ENCODE results near the gene REV1. TPM values are rescaled to one million over a fixed set of nuclear protein-coding genes. Genes with fewer than 3 reads are reported as not detected.
A peak's percentile ranks its signal among the peaks of the same experiment; 100 is the strongest.

REV1 gene
- total RNA-seq, 1 donor, result 55.3 TPM

- Histone ChIP-seq H3K4me1 (ENCODE audit: insufficient read depth, low read length) (peaks cover 6% of the 10 kb centered on the region), H3K9me3 (ENCODE audit: low read depth, low read length) (no peaks in the 10 kb centered on the region), H3K27me3 (ENCODE audit: insufficient read depth, low read length) (peaks cover 4% of the 10 kb centered on the region), H3K4me3 (ENCODE audit: low read length) (no peak overlapping the region)
These were observed 5.5 kb upstream of the REV1 start for GRCh38 chr2:99495115-99495860.

- Histone ChIP-seq H3K9me3 (ENCODE audit: low read depth, low read length) (no peaks in the 10 kb centered on the region), H3K27me3 (ENCODE audit: insufficient read depth, low read length) (no peaks in the 10 kb centered on the region), H3K4me3 (ENCODE audit: low read length) (no peak overlapping the region), H3K4me1 (ENCODE audit: insufficient read depth, low read length) (peaks cover 15% of the 10 kb centered on the region)
These were observed 2.9 kb upstream of the REV1 start for GRCh38 chr2:99492721-99493120.

- Histone ChIP-seq H3K9me3 (ENCODE audit: low read depth, low read length) (no peaks in the 10 kb centered on the region), H3K4me3 (ENCODE audit: low read length) (peak overlapping the region; percentile 71), H3K27me3 (ENCODE audit: insufficient read depth, low read length) (no peaks in the 10 kb centered on the region), H3K4me1 (ENCODE audit: insufficient read depth, low read length) (peaks cover 23% of the 10 kb centered on the region)
These were observed 1.0 kb upstream of the REV1 start for GRCh38 chr2:99490623-99491461.

- Histone ChIP-seq H3K27me3 (ENCODE audit: insufficient read depth, low read length) (no peaks in the 10 kb centered on the region), H3K4me3 (ENCODE audit: low read length) (peak overlapping the region; percentile 71), H3K9me3 (ENCODE audit: low read depth, low read length) (no peaks in the 10 kb centered on the region), H3K4me1 (ENCODE audit: insufficient read depth, low read length) (peaks cover 26% of the 10 kb centered on the region)
These were observed 605 bp downstream of the REV1 start for GRCh38 chr2:99489063-99489760.

GRCh38 chr2:99488539-99489062 lies 1.2 kb downstream of the REV1 start:
- peak overlapping the region; percentile 71 for H3K4me3 ChIP-seq (ENCODE audit: low read length)
- H3K27me3 ChIP-seq (ENCODE audit: insufficient read depth, low read length), result no peaks in the 10 kb centered on the region
- no peaks in the 10 kb centered on the region for H3K9me3 ChIP-seq (ENCODE audit: low read depth, low read length)
- H3K4me1 ChIP-seq (ENCODE audit: insufficient read depth, low read length), result peaks cover 26% of the 10 kb centered on the region

GRCh38 chr2:99487906-99488305 lies 1.9 kb downstream of the REV1 start:
- H3K9me3 ChIP-seq (ENCODE audit: low read depth, low read length), result no peaks in the 10 kb centered on the region
- no peaks in the 10 kb centered on the region for H3K27me3 ChIP-seq (ENCODE audit: insufficient read depth, low read length)
- peaks cover 26% of the 10 kb centered on the region for H3K4me1 ChIP-seq (ENCODE audit: insufficient read depth, low read length)
- H3K4me3 ChIP-seq (ENCODE audit: low read length), result no peak overlapping the region

GRCh38 chr2:99485824-99486223 lies 4.0 kb downstream of the REV1 start:
- no peak overlapping the region for H3K4me3 ChIP-seq (ENCODE audit: low read length)
- H3K9me3 ChIP-seq (ENCODE audit: low read depth, low read length), result no peaks in the 10 kb centered on the region
- H3K27me3 ChIP-seq (ENCODE audit: insufficient read depth, low read length), result no peaks in the 10 kb centered on the region
- peaks cover 36% of the 10 kb centered on the region for H3K4me1 ChIP-seq (ENCODE audit: insufficient read depth, low read length)

GRCh38 chr2:99485411-99485810 lies 4.4 kb downstream of the REV1 start:
- H3K4me1 ChIP-seq (ENCODE audit: insufficient read depth, low read length), result peaks cover 32% of the 10 kb centered on the region

GRCh38 chr2:99484205-99484604 lies 5.6 kb downstream of the REV1 start:
- no peaks in the 10 kb centered on the region for H3K27me3 ChIP-seq (ENCODE audit: insufficient read depth, low read length)
- H3K9me3 ChIP-seq (ENCODE audit: low read depth, low read length), result no peaks in the 10 kb centered on the region
- no peak overlapping the region for H3K4me3 ChIP-seq (ENCODE audit: low read length)
- H3K4me1 ChIP-seq (ENCODE audit: insufficient read depth, low read length), result peaks cover 36% of the 10 kb centered on the region

More at GRCh38 chr2:99485411-99485810, 4.4 kb downstream of the REV1 start:
- no peaks in the 10 kb centered on the region for H3K27me3 ChIP-seq (ENCODE audit: insufficient read depth, low read length)
- H3K4me3 ChIP-seq (ENCODE audit: low read length), result no peak overlapping the region
- H3K9me3 ChIP-seq (ENCODE audit: low read depth, low read length), result no peaks in the 10 kb centered on the region

- no peaks in the 10 kb centered on the region for H3K27me3 ChIP-seq (ENCODE audit: insufficient read depth, low read length)
- H3K4me1 ChIP-seq (ENCODE audit: insufficient read depth, low read length), result peaks cover 35% of the 10 kb centered on the region
- H3K9me3 ChIP-seq (ENCODE audit: low read depth, low read length), result no peaks in the 10 kb centered on the region
- H3K4me3 ChIP-seq (ENCODE audit: low read length), result no peak overlapping the region
These were observed 7.9 kb downstream of the REV1 start for GRCh38 chr2:99481941-99482340.

GRCh38 chr2:99481527-99481926 lies 8.3 kb downstream of the REV1 start:
- Histone ChIP-seq H3K4me3 (ENCODE audit: low read length) (no peak overlapping the region), H3K4me1 (ENCODE audit: insufficient read depth, low read length) (peaks cover 37% of the 10 kb centered on the region), H3K27me3 (ENCODE audit: insufficient read depth, low read length) (no peaks in the 10 kb centered on the region), H3K9me3 (ENCODE audit: low read depth, low read length) (no peaks in the 10 kb centered on the region)

GRCh38 chr2:99480390-99480789 lies 9.4 kb downstream of the REV1 start:
- no peak overlapping the region for H3K4me3 ChIP-seq (ENCODE audit: low read length)
- H3K27me3 ChIP-seq (ENCODE audit: insufficient read depth, low read length), result no peaks in the 10 kb centered on the region
- peaks cover 43% of the 10 kb centered on the region for H3K4me1 ChIP-seq (ENCODE audit: insufficient read depth, low read length)
- no peaks in the 10 kb centered on the region for H3K9me3 ChIP-seq (ENCODE audit: low read depth, low read length)

GRCh38 chr2:99478632-99479031 lies 11.2 kb downstream of the REV1 start:
- Histone ChIP-seq H3K4me3 (ENCODE audit: low read length) (no peak overlapping the region), H3K4me1 (ENCODE audit: insufficient read depth, low read length) (peaks cover 43% of the 10 kb centered on the region), H3K9me3 (ENCODE audit: low read depth, low read length) (no peaks in the 10 kb centered on the region), H3K27me3 (ENCODE audit: insufficient read depth, low read length) (no peaks in the 10 kb centered on the region)

GRCh38 chr2:99477054-99477453 lies 12.8 kb downstream of the REV1 start:
- Histone ChIP-seq H3K9me3 (ENCODE audit: low read depth, low read length) (no peaks in the 10 kb centered on the region), H3K4me1 (ENCODE audit: insufficient read depth, low read length) (peaks cover 38% of the 10 kb centered on the region), H3K4me3 (ENCODE audit: low read length) (no peak overlapping the region), H3K27me3 (ENCODE audit: insufficient read depth, low read length) (no peaks in the 10 kb centered on the region)

- Histone ChIP-seq H3K4me1 (ENCODE audit: insufficient read depth, low read length) (peaks cover 34% of the 10 kb centered on the region), H3K27me3 (ENCODE audit: insufficient read depth, low read length) (no peaks in the 10 kb centered on the region), H3K4me3 (ENCODE audit: low read length) (no peak overlapping the region), H3K9me3 (ENCODE audit: low read depth, low read length) (no peaks in the 10 kb centered on the region)
These were observed 13.2 kb downstream of the REV1 start for GRCh38 chr2:99476629-99477028.
